ENCODE data around the gene FAM83F.
"Not testable (repeated sequence)": the region's sequence is repeated elsewhere in the genome, so short reads cannot be mapped to it uniquely, and the experiment has no call there.

FAM83F gene

DNA sequence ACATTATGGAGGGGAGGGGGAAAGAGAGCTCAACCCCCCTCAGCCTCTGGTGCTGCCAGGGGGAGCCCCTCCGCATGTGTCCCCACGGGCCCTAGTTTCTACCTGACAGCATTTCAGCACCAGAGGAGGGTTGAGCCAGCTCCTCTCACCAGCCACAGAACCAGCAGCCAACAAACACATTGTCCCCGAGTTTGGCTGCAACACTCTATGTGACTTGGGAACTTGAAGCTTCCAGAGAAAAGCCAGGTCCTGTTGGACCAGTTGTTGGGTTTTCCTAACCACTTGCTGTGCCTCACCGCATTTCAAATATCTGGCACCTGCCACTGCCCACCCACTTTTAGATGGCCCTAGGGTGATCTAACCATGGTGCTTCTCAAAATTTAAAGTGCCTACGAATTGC is 21.1 kb upstream of the FAM83F start:
- DNase-seq (ENCODE audit: insufficient read length, low spot score) = no peak
- FAIRE-seq = no peak
- TF ChIP-seq POLR2A (IDR thresholded peaks at IDR 0.05; ENCODE audit: low read depth, low read length) = no peak

DNA sequence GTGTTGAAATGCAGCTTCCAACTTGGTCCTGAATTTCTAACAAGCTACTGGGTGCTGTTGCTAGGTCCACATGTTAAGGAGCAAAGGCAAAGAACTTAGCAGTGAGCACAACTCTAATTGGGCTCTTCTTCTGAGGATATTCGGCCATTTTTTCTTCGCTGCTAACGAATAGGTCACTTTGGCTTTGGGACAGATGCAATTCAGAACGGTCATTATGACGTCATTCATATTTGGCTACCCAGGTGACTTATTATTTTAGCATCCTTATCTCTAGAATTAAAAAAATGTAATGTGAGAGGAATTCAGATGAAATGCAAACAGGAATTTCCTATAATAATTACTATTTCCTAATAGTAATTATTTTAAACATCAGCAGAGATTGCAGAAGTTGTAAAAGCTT is 20.7 kb upstream of the FAM83F start:
- FAIRE-seq (no peak), DNase-seq (ENCODE audit: insufficient read length, low spot score) (no peak)
- TF ChIP-seq POLR2A (IDR thresholded peaks at IDR 0.05; ENCODE audit: low read depth, low read length) = no peak

DNA sequence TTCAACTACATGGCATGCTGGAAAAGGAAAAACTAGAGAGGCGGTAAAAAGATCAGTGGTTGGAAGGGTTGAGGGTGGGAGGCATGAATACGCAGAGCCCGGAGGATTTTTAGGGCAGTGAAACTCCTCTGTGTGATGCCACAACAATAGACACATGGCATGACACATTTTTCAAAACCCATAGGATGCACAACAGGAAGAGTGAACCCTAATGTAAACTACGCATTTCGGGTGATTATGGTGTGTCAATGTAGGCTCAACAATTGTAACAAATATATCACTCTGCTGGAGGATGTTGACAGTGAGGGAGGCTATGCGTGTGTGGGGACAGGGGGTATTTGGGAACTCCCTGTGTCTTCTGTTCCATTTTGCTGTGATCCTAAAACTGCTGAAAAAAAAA is 15.7 kb upstream of the FAM83F start:
- no peak for DNase-seq (ENCODE audit: insufficient read length, low spot score)
- no peak for FAIRE-seq
- no peak for TF ChIP-seq POLR2A (IDR thresholded peaks at IDR 0.05; ENCODE audit: low read depth, low read length)

DNA sequence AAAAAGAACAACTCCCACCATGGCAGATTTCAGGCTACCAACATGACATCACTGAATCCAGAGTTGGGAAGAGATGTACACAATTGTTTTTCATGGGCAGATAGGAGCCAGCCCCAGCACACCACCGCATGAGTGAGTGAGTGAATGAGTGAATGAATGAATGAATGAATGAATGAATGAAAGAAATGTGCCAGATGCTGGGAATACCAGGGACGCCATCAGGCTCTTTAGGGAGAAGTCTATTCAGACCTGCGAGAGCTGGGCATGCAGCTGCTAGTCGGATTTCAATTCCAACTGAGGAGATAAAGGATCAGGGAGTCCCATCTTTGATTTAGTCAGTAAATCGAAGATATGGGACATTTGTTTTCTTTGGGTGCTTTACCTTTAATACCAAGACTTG is 15.3 kb upstream of the FAM83F start:
- FAIRE-seq (no peak), DNase-seq (ENCODE audit: insufficient read length, low spot score) (no peak)
- no peak for TF ChIP-seq POLR2A (IDR thresholded peaks at IDR 0.05; ENCODE audit: low read depth, low read length)

DNA sequence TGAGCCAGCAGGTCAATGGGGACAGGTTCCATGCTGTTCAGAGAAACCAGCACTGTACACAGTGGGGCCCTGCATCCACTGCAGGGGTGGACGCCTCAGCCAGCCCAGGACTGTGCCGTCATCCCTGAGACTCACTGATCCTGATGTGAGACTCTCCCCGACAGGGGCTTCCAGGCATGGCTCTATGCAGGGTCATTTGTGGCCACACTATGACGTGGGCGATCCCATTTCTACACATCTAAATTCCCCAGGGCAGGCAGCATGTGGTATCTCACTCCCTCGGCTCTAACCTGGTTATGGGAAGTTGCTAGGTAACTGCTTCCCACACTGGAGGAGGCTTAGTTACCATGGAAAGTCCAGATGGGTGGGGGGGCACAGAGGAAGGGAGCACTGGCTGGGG is 14.2 kb upstream of the FAM83F start:
- TF ChIP-seq POLR2A (IDR thresholded peaks at IDR 0.05; ENCODE audit: low read depth, low read length) = no peak
- FAIRE-seq = no peak
- no peak for DNase-seq (ENCODE audit: insufficient read length, low spot score)

DNA sequence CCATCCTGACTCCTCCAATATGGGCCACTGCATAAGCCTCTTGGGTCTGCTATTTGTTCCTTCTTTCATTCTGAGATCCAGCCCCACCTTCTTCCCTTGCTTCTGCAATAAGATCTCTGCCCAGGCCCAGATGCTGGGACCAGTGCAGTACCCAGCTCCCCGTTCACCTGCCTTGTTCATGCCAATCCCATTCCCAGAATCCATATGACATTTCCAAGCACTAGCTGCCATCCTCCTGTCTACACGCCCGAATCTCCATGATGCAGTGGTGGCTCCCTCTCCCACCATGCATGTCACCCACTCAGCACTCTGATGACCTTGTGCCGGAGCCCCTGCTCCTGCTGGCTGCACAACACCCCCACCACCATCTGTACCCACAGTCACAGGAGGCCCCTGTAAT is 11.4 kb upstream of the FAM83F start:
- DNase-seq (ENCODE audit: insufficient read length, low spot score) = no peak
- no peak for FAIRE-seq
- TF ChIP-seq POLR2A (IDR thresholded peaks at IDR 0.05; ENCODE audit: low read depth, low read length) = no peak

DNA sequence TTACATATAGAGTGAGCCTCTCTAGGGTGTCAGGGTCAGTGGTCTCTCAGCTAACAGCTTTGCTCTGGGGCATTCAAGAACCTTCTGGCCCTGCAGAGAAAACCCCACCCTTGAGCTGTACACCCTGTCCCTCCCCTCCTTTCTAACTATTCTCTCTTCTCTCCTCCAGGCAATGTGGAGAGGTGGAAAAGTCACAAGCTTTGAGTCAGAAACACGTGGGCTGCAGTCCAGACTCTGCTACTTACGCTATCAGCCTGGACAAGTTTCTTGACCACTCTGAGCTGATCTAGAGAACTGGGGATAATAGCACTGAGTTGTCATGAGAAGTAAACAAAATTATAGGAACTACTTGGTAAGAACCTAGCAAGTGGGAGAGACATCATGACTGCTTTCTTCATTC is 10.7 kb upstream of the FAM83F start:
- no peak for FAIRE-seq

DNA sequence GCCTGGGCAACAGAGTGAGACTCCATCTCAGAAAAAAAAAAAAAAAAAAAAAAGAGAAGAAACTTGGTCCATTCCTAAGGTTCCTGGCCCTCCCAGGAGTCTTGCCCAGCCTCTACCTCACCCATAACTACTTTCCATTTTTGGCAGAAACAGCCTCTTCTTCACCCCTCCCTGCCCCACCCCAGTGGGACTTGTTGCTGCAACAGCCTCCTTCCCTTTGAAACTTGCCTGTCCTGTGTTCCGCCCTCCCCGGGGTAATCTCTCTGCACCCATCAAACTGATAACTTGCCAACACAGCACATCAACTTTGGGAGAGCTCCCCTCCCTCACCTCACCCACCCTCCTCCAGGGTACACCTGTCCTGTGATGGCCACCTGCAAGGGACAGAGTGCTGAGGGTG is 10.0 kb upstream of the FAM83F start:
- DNase-seq (ENCODE audit: insufficient read length, low spot score) (no peak), FAIRE-seq (no peak)
- no peak for TF ChIP-seq POLR2A (IDR thresholded peaks at IDR 0.05; ENCODE audit: low read depth, low read length)

More for the DNA sequence above, 10.7 kb upstream of the FAM83F start:
- TF ChIP-seq POLR2A (IDR thresholded peaks at IDR 0.05; ENCODE audit: low read depth, low read length) = no peak
- DNase-seq (ENCODE audit: insufficient read length, low spot score) = no peak

DNA sequence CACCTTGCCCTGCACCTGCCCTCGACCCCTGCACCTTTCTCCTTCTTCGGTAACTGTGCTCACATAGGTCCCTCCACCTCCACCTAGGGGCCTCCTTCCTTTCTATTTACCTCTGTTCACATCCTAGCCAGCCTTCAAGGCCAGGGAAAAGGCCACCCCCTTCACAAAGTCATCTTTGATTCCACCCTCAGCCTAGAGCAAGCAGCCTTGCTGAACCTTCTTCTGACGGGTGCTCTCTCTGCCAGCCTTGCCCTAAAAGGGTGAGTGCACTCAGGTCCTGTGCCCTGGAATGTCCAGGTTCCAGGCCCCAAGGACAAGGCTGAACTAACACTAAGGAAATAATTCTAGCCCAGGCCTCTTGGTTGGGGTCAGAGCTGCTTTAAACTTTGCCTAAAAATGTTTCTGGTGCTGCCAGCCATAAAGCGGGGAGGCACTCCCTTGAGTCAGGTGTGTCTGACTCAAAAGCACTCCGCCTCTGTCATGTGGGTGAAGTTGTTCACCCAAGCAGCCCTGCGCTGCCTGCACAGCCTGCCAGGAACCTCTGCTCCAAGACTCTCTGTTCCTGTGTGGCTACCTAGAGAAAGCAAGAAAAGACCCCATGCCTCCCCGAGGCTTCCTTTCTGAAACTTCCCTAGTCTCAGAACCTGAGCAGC is 9.2 kb upstream of the FAM83F start:
- FAIRE-seq = no peak
- no peak for DNase-seq (ENCODE audit: insufficient read length, low spot score)
- TF ChIP-seq POLR2A (IDR thresholded peaks at IDR 0.05; ENCODE audit: low read depth, low read length) = no peak

DNA sequence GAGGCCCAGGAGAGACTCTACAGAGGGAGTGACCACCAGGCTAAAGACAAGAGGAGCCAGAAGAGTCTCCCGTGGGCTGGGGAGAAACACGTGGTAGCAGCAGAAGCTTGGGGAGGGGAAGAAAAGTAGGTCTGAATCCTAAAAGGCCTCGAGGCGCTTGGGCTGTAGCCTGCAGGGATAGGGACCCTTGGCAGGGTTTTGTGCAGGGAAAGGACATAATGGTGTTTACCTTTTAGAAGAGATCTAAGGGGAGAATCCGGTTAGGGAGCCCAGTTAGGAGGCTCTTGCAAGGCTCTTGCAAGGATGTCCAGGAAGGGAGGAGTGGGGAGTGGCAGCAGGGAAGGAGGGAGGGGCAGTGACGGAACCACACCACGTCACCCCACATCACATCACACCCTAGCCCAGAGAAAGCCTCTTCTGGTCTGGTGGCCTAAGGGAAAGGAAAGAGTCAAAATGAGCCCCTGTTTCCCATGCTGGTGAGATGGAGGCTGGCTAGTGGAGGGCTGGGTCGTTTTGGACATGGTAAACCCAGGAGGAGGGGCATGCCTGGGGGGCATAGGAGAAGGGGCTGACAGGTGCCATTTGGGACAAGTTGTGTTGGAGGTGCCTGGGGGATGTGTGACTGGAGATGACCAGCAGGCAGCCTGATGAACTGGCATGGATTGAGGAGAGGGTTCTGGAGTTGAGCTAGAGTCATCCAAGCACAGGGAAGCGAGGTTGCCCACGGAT is 6.2 kb upstream of the FAM83F start:
- DNase-seq (ENCODE audit: insufficient read length, low spot score) = no peak

DNA sequence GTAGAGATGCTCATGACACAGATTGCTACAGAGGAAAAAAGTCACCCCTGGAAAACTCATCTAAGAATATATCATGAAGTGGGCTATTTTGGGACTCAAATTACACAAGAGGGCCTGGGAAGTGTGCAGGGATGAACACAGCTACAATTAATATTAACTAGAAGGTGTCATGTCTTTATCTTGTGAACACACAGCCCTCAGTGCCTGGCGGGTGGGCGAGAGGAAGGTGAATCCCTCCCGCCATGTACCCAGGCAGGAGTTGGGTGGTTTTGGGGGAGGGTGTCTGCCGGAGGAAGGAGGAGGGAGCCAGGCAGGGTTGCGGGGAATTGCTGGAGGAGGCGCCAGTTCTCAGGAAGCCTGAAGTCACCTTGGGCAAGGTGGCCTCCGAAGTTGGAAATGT is 5.1 kb upstream of the FAM83F start:
- no peak for TF ChIP-seq POLR2A (IDR thresholded peaks at IDR 0.05; ENCODE audit: low read depth, low read length)
- DNase-seq (ENCODE audit: insufficient read length, low spot score) (no peak), FAIRE-seq (no peak)

More for the DNA sequence above, 6.2 kb upstream of the FAM83F start:
- no peak for TF ChIP-seq POLR2A (IDR thresholded peaks at IDR 0.05; ENCODE audit: low read depth, low read length)
- no peak for FAIRE-seq

DNA sequence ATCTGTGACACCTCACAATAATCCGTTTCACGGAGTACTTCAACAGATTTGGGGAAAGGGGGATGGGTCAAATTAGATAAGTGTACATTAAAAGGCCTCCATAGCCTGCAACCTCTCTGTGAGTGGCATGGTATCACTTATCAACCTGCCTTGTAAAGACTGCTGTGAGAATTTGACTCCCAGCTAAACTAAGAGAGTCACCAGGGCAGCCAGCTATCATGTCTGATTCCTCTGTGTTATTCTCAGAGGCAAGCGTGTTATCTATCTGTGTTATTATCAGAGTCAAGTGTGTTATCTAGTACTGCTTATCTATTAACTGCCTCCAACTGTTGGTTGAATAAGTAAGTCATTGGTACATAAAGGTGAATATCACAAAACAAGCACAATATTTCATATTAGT is 4.1 kb upstream of the FAM83F start:
- DNase-seq (ENCODE audit: insufficient read length, low spot score) (no peak), FAIRE-seq (no peak)
- no peak for TF ChIP-seq POLR2A (IDR thresholded peaks at IDR 0.05; ENCODE audit: low read depth, low read length)

DNA sequence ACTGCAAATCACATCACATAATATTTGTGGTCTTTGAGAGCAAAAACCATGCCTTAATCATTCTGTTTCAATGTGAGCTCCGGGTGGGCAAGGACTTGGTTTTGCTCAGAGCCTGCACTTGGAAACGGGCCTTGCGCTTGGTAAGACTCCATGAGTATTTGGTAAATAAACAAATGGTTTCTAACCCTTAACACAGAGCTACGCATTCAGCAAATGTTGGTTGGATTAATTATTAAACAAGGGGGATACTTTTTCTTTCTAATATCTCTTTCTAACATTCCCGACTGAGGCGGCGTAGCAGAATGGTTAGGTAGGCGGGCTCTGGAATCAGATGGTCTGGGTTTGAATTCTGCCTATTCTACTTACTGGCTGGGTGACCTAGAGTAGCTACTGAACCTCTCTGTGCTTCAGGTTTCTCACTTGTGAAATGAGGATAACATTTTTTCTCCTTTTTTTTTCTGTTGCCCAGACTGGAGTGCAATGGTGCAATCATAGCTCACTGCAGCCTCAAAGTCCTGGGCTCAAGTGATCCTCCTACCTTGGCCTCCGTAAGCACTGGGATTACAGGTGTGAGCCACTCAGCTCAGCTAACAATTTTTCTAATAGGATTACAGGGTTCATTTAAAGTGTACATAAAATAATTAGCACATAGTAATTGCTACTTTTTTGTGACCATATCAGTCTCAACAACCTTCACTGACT is 3.4 kb upstream of the FAM83F start:
- no peak for FAIRE-seq
- no peak for TF ChIP-seq POLR2A (IDR thresholded peaks at IDR 0.05; ENCODE audit: low read depth, low read length)
- DNase-seq (ENCODE audit: insufficient read length, low spot score) = no peak

DNA sequence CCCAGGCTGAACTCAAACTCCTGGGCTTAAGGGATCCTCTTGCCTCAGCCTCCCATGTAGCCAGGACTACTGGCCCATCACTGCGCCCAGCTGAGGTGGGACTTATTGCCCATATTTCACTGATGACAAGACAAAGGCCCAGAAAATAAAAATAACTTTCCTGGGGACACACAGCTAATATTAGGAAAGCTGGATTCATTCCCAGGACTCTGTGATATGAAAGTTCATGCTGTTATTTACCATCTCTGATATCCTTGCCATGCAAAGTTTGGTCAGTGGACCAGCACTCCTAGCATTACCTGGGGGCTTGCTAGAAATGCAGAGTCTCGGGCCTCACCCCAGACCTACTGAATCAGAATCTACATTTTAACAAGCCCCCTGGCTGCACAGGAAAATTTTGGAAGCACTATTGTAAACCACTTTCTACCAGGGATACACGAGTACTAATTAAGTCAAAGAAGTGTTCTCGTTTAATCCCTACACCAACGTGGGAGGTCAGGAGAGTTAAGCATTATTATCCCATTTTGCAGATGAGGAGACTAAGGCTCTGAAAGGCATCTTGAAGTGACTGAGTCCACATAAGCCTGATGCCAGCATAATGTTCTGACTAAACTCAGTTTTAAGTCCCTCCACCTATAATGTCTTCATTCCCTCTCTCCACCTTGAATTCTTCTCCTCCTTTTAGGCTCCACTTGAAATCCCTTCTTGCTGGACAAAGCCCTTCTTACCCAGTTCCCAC is 2.5 kb upstream of the FAM83F start:
- no peak for DNase-seq (ENCODE audit: insufficient read length, low spot score)
- FAIRE-seq = no peak
- TF ChIP-seq POLR2A (IDR thresholded peaks at IDR 0.05; ENCODE audit: low read depth, low read length) = no peak

DNA sequence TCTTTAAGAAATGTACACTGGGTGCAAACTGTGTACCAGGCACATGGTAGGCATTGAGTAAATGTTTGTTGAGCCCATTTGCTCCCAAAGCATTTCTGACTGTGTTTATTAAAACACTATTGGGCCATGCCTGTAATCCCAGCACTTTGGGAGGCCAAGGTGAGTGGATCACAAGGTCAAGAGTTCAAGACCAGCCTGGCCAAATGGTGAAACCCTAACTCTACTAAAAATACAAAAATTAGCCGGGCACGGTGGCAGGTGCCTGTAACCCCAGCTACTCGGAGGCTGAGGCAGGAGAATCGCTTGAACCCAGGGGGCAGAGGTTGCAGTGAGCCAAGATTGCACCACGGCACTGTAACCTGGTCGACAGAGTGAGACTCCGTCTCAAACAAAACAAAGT is 1.9 kb upstream of the FAM83F start:
- FAIRE-seq; DNase-seq (ENCODE audit: insufficient read length, low spot score): not testable (repeated sequence)
